ENCODE data around the gene PLOD3.
A peak's percentile ranks its signal among the peaks of the same experiment; 100 is the strongest.

PLOD3 gene

DNA sequence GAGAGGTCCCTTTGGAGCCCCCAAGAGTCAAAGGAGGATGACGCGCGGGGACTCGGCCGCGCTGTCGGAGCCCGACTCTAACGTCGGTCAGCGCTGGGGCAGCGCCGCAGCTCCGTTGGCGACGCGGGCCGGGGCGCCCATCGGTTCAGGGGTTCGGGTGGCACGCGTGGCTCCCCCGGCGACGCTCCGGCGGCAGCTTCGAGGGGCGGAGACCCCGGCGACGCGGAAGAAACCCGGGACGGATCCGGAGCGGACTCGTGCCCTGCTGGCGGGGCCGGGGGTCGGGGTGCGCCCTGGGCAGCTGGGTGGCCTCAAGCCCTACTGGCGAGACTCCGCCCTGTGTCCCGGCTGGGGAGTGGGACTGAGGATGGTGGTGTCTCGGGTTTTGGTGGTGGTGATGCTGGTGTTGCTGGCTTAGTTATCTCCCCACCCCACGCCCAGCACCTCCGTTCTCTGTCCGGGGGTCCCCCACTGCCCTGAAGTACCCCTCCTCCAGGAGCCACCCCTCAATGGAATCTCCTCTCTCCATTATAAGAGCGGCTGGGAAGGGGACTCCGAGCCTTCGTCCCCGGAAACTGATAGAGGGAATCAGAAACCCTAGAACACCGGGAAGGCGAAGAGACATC, 37.1 kb downstream of the PLOD3 start, which contains the start of gene NAT16:
Gene NAT16 (minus strand): TSS at position 164 of the 626 bp plus-strand sequence. CDS start 5,486 bp downstream, outside the sequence.
- DNase-seq (ENCODE audit: low read depth in 2 of 2): no peak

DNA sequence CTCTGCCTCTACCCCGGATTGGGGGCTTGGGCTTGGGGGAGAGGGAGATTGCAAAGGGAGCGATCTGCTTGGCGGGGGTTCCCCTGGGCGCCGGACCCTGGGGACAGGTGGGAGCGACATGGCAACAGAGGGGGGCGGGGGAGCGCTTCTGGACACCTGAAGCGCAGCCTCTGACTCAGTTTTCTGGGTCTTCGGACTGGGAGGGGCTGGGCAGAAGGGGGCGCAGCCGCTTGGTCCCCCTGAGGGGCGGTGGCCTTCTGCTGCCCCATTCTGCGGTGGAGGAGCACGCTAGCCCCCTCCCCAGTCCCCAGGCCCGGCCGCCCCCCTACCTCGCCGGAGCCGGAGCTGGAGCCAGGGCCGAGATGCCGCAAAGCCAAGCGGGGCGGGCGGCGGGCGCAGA, 37.7 kb downstream of the PLOD3 start:
- no peak for DNase-seq (ENCODE audit: low read depth in 2 of 2)

DNA sequence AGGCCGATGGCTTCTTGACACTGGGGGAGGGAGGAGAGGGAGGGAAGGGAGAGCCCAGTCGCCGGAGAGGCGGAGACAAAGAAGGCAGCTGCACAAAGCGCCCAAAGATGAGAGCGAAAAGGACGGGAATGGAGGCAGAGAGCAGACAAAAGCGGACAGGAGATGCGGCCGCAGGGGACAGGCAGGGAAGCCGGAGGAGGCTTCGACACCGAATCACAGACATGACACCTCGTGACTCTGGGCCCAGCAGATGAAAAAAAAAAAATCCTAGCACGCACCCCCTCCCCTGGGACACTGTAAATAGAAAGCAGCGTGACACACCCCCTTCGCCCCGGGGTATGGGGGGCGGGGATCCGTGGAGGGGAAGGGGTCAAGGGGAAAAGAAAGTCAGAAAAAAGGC, 38.3 kb downstream of the PLOD3 start:
- DNase-seq (ENCODE audit: low read depth in 2 of 2): no peak

DNA sequence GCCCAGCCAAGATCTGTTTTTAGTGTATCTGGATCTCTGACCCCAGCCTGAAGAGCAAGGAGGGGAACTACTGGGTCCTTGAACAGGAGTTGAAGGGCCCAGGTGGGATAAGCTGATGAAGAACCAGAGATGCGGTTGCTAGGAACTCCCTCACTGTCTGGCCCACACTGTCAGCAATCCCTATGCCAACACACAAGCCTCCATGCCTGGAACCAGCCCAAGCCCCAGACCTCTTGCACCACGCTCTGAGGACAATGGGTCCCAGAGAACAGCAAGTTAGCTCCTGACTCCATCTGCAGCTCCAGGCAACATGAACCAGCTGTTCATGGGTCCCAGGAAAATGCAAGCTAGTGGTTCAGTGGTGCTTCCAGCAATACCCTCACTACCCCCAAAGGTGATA, 39.7 kb downstream of the PLOD3 start:
- DNase-seq (ENCODE audit: low read depth in 2 of 2): no peak

DNA sequence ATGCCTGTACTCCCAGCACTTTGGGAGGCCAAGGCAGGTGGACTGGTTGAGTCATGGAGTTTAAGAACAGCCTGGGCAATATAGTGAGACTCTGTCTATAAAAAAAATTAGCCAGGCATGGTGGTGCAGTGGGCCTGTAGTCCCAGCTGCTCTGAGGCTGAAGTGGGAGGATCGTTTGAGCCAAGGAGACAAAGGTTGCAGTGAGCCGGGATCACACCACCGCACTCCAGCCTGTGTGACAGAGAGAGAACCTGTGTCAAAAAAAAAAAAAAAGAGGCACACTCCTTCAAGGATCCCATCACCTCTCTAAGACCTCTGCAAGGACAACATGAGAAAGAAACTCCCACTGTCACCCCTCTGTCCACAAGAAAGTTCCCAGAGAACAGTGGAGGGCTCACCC, 41.7 kb downstream of the PLOD3 start:
- DNase-seq (ENCODE audit: low read depth in 2 of 2): no peak

DNA sequence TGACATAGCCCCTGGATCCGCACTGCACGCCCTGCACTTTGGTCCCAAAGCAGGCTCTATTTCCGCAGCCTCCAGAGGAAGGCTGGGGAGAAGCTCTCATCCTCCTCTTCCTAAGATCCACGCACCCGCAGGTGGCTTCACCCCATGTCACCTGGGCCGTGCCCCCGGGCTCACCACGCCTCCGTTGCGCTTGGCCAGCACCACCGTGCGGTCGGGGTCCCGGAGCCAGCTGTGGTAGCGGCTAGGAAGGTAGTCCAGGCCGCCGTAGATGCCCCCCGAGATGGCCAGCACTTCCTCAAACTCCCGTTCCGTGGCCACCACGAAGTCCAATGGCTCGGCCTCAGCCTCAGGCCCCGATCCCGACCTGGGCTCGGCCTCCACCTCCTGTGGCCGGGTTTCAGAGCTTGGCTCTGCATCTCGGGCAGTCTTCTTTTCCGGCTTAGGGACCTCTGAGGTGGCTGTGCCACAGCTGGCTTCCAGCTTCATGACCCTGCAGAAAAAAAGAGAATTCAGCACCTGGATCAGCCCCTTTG, 43.0 kb downstream of the PLOD3 start:
- no peak for DNase-seq (ENCODE audit: low read depth in 2 of 2)

DNA sequence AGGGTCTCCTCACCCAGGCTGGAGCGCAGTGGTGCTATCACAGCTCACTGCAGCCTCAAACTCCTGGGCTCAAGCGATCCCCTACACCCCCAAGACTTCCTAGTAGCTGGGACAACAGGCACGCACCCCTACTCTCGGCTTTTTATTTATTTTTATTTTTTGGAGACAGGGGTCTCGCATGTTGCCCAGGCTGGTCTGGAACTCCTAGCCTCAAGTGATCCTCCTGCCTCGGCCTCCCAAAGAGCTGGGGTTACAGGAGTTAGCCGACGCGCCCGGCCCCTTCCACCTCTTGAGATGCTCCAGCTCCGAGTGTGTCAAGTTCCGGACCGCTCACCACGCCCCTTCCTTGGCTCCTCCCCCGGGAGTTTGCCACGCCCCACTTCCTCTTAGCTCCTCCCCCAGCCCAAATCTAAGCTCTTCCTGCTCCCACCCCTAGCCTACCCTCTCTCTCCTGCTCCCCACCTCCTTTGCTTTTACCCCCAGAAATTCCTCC, 43.6 kb downstream of the PLOD3 start:
- no peak for DNase-seq (ENCODE audit: low read depth in 2 of 2)

DNA sequence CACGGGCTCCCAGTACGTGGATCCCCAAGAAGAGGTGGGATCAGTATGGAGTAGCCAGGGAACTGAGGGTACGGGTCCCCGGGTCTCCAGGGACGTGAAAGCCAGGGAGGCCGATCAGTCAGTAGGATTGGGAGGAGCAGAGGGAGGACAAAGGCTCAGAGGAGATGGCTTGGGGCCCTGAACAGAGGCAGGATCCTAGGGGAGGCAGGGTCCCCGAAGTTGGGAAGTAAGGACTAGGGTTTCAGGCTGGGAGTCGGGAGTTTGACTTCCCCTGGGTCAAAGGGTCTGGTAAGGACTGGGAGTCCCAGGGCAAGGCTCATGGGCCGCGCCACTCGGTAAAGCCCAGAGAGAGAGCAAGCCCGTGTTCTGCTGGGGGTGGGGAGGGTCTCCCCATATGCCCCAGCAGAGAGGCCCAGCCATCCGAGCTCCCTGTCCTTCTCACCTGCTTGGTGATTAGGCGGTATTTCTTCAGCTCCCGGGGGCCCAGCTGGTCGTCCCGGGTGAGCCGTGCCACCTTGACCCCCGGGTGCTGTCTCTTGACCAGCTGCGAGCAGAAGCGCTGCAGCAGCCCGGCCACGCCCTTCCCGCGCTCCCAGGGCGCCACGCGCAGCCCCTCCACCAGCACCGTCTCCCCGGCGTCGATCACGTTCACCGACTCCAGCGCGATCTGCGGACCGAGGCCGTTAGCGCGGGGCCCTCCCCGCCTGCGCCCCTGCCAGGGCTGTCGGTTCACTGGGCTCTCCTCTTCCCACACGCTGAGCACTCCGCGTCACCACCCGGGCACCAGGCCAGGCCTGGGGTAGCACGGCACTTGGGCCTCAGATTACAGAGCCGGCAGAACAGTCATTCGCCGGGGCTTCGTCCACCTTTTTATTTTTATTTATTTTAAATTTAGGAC, 44.3 kb downstream of the PLOD3 start:
- no peak for DNase-seq (ENCODE audit: low read depth in 2 of 2)

DNA sequence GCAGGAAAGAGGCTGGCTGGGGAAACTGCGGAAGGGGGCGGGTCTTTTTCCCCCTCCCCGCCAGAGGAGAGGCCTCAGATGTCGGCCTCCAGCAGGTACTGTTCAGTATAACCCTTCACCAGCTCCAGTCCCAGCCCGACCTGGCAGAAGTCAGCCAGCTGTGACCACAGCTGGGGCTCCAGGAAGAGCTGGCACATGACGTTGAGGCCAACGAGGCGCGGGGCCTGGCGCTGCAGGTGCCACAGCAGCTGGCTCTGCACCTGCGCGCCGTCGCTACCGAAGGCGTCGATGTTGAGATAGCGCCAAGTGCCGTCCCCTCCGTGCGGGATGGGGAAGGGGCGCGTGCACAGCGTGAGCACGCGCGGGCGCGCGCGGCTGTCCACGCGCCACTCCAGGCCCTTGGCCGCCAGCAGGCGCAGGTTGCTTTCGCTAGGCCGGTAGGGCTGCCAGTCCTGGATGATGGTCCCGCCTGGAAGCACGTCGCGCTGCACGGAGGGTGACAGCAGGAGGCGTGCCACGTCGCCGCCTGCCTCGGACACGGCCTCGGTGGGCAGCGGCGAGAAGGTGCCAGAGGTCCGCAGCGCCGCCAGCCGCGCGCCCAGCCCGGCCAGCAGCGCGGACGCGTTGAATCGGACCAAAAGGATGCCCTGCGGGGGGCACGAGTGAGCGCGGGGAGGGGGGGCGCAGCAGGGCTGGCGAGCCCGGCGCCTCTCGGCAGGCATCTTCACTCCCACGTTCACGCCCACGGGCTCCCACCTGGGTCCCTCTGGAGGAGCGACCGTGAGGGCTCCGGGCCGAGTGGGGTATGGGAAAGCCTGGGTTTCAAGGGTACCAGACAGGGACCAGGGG, 45.2 kb downstream of the PLOD3 start:
- no peak for DNase-seq (ENCODE audit: low read depth in 2 of 2)

DNA sequence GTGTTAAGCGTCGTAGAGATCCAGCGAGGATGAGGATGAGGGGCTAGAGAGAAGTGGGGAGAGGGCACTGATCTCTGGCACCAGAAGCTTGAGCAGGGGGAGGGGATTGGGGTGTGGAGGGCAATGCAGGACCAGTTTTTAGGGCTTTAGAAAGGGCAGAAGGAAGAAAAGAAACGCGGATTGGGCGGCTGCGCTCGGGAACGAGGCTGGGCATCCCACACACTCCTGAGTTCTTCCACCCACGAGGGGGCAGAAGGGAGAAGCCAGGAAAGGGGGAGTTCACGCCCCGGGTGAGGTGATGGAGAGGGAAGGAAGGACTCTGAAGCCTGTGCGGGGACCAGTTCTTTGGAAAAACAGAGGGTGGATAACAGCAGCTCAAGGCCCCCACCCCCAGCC, 45.9 kb downstream of the PLOD3 start:
- DNase-seq (ENCODE audit: low read depth in 2 of 2): no peak

DNA sequence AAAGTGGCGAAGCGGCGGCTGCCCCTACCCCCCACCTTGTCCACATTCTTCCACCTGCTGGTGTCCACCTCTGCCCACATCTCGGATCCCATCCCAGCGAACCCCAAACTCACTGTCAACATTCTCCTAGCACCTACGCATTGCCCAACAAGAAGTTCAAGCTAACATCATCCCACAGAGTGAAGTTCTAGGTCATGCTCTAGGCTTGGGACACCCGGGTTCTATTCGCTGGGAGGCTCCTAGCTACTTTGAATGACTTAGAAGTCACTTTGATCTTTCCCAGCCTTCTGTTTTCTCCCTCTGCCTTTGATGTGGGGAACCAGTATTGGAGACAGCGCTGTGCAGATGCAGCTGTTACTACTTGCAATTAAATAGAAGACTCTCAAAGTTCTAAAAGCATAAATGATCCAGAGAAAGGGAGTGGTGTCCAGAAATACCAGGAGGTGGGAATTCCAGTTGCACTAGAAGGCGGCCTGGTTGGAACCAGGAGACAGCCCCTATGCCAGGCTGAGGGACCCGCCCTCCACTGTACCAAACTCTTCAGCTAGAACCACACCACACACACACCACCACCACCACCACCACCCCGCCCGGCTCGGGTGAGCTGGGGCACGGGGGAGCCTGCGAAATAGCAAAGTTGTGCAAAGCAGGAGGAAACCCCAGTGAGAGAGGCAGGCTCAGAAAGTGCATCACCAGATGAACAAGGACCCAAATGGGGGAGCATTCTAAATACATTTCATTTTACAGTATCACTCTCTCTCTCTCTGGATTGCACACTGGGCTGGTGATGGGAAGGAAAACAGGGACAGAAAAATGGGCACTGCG, 46.6 kb downstream of the PLOD3 start:
- no peak for DNase-seq (ENCODE audit: low read depth in 2 of 2)

DNA sequence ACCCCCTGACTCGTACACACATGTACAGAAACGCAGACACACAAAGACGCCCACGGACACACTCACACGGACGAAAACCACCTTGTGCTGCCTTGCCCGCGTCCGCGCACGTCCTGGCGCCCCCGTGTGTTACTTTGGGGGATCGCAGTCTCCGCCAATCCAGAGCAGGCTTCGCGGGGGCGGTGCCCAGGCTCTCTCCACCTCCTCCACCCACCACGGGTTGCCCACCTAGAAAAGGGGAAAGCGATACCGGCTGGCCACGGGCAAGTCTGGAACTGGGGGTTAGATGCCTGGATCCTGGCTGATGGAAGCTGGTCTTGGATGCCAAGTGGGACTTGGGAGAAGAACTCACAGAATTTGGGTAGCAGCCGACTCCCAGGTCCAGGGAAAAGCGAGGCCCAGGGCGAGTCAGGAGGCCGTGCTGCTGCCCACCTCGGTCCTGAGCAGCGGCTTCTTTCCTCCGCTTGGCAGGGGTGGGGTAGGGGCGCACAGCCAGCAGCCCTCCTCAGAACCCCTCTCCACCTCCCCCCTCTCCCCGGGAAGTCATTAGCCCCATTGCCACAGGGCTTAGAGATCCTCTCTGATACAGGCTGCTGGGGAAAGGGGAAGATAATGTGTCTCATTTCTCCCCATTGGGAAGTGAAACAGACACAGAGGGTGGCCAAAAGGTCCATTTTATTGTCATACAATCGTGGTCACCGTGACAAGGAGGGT, 47.4 kb downstream of the PLOD3 start:
- DNase-seq (ENCODE audit: low read depth in 2 of 2): peak; percentile 61 to 62

DNA sequence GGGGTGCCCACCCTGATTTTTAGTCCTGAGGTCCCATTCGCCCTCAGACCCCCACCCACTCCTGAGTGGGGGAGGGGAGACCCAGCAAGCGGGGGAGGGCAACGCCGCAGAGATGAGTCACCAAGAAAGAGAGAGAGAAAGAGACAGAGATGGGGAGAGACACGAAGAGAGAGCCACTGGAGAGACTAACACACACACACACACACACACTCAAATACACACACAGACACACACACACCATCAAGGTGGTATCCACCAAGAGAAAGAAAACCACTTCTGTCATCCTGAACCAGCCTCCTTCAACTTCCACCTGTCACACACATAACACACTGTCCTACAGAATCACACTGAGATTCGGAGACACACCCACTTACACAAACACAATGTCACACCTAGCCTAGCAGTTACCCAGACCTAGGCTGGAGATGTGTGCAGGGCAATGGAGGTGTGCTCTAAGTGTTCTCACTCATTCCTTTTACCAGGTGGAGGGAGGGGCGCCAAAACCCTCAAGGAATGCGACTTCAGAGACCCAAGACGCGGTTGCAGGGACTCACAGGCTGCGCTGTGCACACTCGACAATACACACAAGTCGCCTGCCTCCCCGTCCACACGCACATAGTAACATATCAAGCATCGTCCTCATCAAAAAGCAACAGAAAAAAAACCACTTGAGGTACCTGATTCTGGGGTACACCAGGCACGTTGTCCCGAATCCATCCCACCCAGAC, 48.1 kb downstream of the PLOD3 start:
- DNase-seq (ENCODE audit: low read depth in 2 of 2): no peak

DNA sequence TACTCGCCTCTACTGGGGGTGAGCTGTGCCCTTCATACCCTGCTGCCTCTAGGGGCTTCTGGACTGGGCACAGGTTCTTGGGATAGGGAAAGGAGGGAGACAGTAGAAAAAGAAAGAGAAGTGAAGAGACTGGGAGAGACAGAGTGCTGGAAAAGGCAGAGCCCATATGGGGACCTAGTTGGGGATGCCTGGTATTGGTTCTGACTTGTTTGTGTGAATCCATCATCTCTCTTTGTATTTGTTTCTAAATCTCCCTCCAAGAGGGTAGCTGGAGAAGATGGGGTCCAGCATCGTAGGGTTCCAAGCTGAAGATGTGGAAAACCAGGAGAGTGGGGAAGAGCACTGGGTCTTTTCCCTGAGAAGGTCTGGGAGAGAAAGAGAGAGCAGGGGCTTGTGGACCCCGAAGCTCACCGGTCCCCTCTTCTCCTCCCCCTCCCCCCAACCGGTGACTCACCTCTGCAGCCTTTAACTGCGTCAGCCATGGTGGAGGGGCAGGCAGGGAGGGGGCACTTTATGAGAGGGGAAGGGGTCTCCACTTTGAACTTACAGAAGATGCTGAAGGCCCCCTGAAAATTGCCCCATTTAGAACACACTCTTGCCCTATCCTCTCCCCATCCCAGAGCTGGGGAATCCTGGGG, 48.9 kb downstream of the PLOD3 start:
- DNase-seq (ENCODE audit: low read depth in 2 of 2): no peak

DNA sequence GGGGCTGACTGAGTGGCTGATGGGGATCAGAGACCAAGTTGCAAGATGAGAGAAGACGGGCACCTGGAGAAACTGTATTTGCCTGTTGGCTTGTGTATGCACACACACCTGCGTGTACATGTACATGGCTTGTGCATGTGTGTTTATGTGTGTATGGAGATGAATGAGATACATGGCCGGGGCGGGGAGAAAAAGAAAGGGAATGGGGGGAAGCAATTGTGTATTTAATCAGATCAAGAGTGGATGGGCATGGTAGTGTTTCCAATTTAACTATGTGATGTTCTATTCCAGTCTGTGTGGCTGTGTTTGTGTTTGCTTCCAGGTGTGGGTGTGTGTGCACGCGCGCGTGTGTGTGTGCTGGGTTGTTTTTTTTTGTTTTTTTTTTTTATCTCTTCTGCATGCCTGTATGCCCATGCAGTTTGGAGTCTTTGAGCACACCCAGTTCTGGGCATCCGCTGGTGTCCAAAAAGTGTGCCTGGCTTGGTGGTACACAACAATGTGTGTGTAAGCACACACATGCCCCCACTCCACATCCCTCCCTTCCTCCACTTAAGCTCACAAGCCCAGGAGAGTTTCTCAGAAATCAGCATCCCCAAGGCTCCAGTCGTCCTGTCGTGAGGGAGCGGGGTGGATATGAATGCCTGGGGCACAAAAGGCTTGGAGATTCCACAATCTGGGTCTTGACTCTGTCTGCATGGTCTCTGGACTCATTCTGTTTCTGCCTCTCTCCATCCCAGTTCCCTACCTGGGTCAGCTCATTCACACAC, 49.6 kb downstream of the PLOD3 start:
- no peak for DNase-seq (ENCODE audit: low read depth in 2 of 2)

DNA sequence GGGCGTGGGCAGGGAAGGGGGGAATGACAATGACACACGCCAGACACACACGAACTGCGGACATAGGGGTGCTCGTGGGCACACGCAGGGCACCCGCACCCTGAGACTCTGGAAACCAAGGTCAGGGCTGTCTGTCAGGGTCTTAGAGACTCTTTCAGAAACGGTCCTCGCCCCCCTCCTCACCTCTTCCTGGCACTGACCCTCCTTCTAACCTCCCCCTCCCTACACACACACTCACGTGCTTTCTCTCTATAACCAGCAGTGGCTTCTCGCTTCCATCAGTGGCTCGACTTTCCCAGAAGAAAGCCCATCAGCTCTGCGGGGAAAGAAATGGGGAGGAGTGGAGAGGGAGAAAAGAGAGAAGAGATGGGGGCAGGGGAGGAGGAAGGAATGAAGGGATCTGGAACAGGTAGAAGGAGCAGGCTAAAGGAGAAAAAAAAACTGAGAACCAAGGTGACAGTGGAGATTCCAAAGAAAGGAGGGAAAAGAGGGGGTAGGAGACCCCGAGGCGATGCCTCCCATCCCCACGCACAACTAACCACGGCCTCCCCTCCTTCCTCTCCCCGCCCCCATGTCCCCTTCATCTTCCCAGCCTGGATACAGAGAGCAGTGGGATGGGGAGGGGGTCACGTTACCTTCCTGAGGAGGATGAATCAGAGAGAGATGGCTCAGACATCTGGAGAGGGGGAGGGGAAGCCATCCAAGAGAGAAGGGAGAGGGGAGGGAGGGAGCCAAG, 50.3 kb downstream of the PLOD3 start:
- DNase-seq (ENCODE audit: low read depth in 2 of 2): no peak

DNA sequence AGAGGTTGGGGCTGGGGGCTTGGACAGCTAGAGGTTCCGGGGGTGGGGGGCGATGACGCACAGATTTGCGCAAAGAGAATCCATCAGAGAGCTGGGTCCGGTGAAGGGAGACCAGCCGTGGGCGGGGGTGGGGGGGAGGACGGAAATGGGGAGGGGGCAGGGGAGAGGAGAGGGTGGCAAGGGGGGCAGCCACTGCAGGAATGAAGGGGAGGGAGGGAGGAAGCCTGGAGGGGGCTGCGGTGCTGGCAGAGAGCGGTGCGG, 50.8 kb downstream of the PLOD3 start:
- no peak for DNase-seq (ENCODE audit: low read depth in 2 of 2)
